Body of pancreas (tissue), 4 donors: Measurements from ENCODE around the gene SORCS2. TPM values are rescaled to one million over a fixed set of nuclear protein-coding genes. Genes with fewer than 3 reads are reported as not detected.

Source experiments
- ATAC-seq: fragments of 150-250 bp; one replicate; pipeline ENCODE4 v1.9.1; 2016
- DNase-seq, 4 donors: peaks; one replicate each; pipeline ENCODE4 v3.0.0-alpha.2; 2019
- H3K27ac ChIP-seq, 4 donors: fragments of 200-600 bp; sonication (generic); 1 replicate in 3 of 4; 2 replicates in 1 of 4; pipeline versions ENCODE4 v1.5.1 to v1.6.1; 2016 to 2019; ENCODE audit warnings: mild to moderate bottlenecking in 1 of 4, mixed read lengths in 1 of 4, moderate library complexity in 1 of 4
- H3K27me3 ChIP-seq, 2 donors: fragments of 200-600 bp; sonication (generic); one replicate each; pipeline ENCODE4 v1.6.0; 2016; ENCODE audit warnings: mild to moderate bottlenecking in 1 of 2
- H3K36me3 ChIP-seq, 2 donors: fragments of 200-600 bp; sonication (generic); replicated peaks in 1 of 2; 2 replicates each; pipeline ENCODE4 v1.5.1; 2016; ENCODE audit warnings: low read depth in 2 of 2; ENCODE audit not compliant: insufficient read depth in 1 of 2
- H3K4me1 ChIP-seq: fragments of 200-600 bp; sonication (generic); one replicate; pipeline ENCODE4 v1.6.0; 2016
- H3K4me3 ChIP-seq, 2 donors: fragments of 200-600 bp; sonication (generic); 1 replicate in 1 of 2; 2 replicates in 1 of 2; pipeline ENCODE4 v1.5.1; 2016 to 2019
- H3K9me3 ChIP-seq, 3 donors: fragments of 200-600 bp; sonication (generic); 1 replicate in 2 of 3; 2 replicates in 1 of 3; pipeline ENCODE4 v1.5.1; 2016
- CTCF ChIP-seq, 7 experiments: fragments of 450-650 bp in 4 of 7; fragments of 200-600 bp in 3 of 7; sonication (generic) in 3 of 7; IDR thresholded peaks; one replicate each; pipeline ENCODE4 v1.5.1; 2016 to 2019; ENCODE audit warnings: antibody characterized with exemption in 7 of 7
- POLR2A ChIP-seq, 3 donors: fragments of 450-650 bp; IDR thresholded peaks; one replicate each; pipeline ENCODE4 v1.6.1; 2016; ENCODE audit warnings: antibody characterized with exemption in 3 of 3, mild to moderate bottlenecking in 2 of 3
- WGBS, 2 donors: methylation state at CpG; one replicate each; pipeline ENCODE4 v1.1.5; 2017; 5-methylcytosine and 5-hydroxymethylcytosine counted together
- intact Hi-C: fragments of 100-400 bp; cut with DNase I; formaldehyde crosslinking; loops from one replicate; pipeline ENCODE4 v1.15.1; 2023
- total RNA-seq, 2 donors: library from RNA; depleted of rRNA; stranded (reverse); fragments of >200 nt; gene quantifications; one replicate each; pipeline ENCODE4 v1.1.0, GENCODE V29; 2016

Gene SORCS2
- total RNA-seq, 2 donors from 2014 or later: 0.26 to 0.33 TPM

GRCh38 chr4:7372673-7373072 lies 180.3 kb downstream of the SORCS2 start:
- 61 to 75% methylated on average over 13 of the region's 13 CpGs for WGBS, 2 donors
- Histone ChIP-seq H3K4me1 (no peaks in the 10 kb centered on the region), H3K27me3 (no peaks in the 10 kb centered on the region), H3K36me3 (no peaks in the 10 kb centered on the region), H3K4me3 (no peak overlapping the region), H3K27ac (no peak overlapping the region), H3K9me3 (no peaks in the 10 kb centered on the region)
- TF ChIP-seq POLR2A (IDR thresholded peaks at IDR 0.05) (no peak), CTCF (IDR thresholded peaks at IDR 0.05) (no peak)
- intact Hi-C loops: no loop called here
- no peak for DNase-seq
- ATAC-seq: no peak

DNA sequence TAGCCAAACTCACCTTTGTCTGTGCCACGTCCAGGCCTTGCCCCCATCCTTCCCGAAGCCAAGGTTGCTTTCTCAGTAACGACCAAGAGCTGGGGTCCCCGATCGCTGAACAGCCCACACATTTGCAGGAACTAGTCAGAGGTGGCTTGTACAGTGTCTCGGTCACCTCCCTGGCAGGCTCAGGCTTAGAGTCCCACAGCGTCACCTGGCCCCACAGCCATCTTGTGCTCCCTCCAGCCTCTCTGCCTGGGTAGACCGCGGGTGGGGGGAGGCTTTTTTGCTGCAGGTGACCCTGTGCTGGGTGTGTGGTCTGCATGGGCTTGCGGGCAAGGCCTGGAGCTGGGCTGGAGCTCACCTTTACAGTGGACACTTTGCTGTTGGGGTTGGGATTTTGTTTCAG lies 182.2 kb downstream of the SORCS2 start:
- WGBS, 2 donors: 54 to 82% methylated on average over 3 to 10 of the region's 10 CpGs
- TF ChIP-seq CTCF (IDR thresholded peaks at IDR 0.05) (no peak), POLR2A (IDR thresholded peaks at IDR 0.05) (no peak)
- no peaks in the 10 kb centered on the region for H3K27me3 ChIP-seq
- H3K27ac ChIP-seq: no peak overlapping the region
- ATAC-seq (no peak), DNase-seq (no peak)
- no peaks in the 10 kb centered on the region for H3K9me3 ChIP-seq
- H3K4me3 ChIP-seq: no peak overlapping the region
- no peaks in the 10 kb centered on the region for H3K36me3 ChIP-seq
- intact Hi-C loops: no loop called here
- no peaks in the 10 kb centered on the region for H3K4me1 ChIP-seq

GRCh38 chr4:7375427-7375826 lies 183.1 kb downstream of the SORCS2 start:
- ATAC-seq (no peak), DNase-seq (no peak)
- 71 to 77% methylated on average over 9 of the region's 9 CpGs for WGBS, 2 donors
- Histone ChIP-seq H3K9me3 (no peaks in the 10 kb centered on the region), H3K4me3 (no peak overlapping the region), H3K4me1 (no peaks in the 10 kb centered on the region), H3K27me3 (no peaks in the 10 kb centered on the region), H3K36me3 (no peaks in the 10 kb centered on the region), H3K27ac (no peak overlapping the region)
- intact Hi-C loops: no loop called here
- TF ChIP-seq POLR2A (IDR thresholded peaks at IDR 0.05) (no peak), CTCF (IDR thresholded peaks at IDR 0.05) (no peak)

DNA sequence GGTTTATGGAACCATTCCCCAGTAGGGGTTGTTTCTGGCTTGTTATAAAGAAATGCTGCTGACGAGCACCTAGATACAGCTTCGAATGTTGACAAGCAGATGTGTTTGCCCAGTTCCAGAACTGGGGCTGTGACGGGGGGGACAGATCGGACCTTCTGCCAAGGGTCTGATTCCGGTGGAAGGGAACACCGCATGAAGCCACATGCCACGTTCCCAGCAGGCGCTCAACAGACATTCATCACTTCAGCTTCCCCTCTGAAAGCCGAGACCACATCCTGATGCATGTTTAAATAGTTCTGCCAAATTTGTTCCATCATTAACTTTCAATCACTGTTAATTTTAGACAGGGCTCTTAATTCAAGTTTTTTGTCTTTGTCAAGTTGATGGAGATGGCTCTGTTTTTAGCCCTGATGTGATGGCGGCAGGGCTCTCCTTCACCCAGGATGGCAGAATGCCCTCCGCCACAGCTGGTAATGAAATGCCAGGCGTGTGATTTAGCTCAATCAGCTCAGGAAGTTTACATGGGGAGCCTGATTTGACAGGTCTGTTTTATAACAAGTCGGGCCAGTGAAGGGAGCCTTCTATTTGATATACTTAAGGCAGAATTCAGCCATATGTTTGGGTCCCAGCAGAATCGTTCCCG lies 185.0 kb downstream of the SORCS2 start:
- ATAC-seq: no peak
- WGBS, 2 donors: 42 to 44% methylated on average over 15 of the region's 15 CpGs
- DNase-seq: no peak
- no peak for TF ChIP-seq POLR2A (IDR thresholded peaks at IDR 0.05)
- Histone ChIP-seq H3K4me1 (no peaks in the 10 kb centered on the region), H3K9me3 (no peaks in the 10 kb centered on the region), H3K27me3 (no peaks in the 10 kb centered on the region), H3K27ac (no peak overlapping the region), H3K36me3 (no peaks in the 10 kb centered on the region), H3K4me3 (no peak overlapping the region)
- intact Hi-C loops: no loop called here

DNA sequence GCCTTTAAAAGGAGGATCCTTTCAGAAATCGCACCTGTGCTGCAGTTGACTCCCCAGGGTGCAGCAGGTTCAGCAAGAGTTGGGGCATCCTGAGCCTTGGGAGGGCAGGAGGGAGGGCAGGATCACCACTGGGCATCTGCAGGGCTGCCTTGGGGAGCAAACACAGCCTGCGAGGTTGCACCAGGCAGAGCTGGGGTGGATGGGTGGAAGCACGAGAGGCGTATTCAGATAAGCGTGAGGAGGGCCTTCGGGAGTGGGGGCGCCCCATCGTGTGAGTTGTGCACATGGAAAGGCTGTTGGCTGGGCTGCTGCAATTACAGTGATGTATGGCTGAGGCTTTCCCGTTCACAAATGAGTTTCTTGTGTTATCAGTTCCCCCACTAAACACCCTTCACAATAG lies 186.8 kb downstream of the SORCS2 start:
- 65 to 66% methylated on average over 9 of the region's 9 CpGs for WGBS, 2 donors
- Histone ChIP-seq H3K27ac (no peak overlapping the region), H3K27me3 (no peaks in the 10 kb centered on the region), H3K4me1 (no peaks in the 10 kb centered on the region), H3K36me3 (no peaks in the 10 kb centered on the region), H3K4me3 (no peak overlapping the region), H3K9me3 (no peaks in the 10 kb centered on the region)
- TF ChIP-seq POLR2A (IDR thresholded peaks at IDR 0.05) (no peak), CTCF (IDR thresholded peaks at IDR 0.05) (no peak)
- intact Hi-C loops: no loop called here
- ATAC-seq (no peak), DNase-seq (no peak)
